ENCODE measurements around the gene HLA-DRB5.

Gene HLA-DRB5

DNA sequence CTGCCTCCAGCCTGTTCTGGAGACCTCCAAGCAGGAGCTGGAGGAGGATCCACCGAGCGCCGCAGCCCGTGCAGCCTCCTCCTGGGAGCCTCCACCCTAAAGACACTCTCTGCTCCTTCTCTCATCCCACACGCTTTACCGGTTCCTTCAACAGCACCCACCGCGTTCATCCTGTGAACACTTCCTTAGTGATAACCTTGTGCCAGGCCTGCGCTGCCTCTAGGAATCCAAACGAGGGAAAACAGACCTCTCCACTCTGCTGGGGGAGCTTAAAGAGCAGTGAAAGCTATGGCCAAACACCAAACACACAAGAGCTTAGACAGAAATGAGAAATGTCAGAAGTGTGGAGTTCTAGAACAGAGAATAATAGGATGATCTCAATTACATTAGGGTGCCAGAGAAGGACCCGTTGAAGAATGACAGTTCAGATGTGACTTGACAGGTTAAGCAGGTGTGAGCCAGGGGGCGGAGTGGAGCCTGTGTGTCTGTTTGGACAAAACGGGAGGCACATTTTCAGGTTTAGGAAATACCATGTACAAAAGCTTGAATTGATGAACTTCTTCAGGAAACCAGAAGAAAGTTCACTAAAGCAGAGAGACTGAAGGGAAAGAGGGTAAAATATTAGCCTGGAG, 28.5 kb upstream of the HLA-DRB5 start:
- no peaks in the 10 kb centered on the region for H3K36me3 ChIP-seq (ENCODE audit: control insufficient read depth, low read length)
- no peak overlapping the region for H3K4me2 ChIP-seq (ENCODE audit: low read length)
- no peaks in the 10 kb centered on the region for H4K20me1 ChIP-seq (ENCODE audit: control insufficient read depth, insufficient read depth, low read depth, low read length)
- TF ChIP-seq CTCF (IDR thresholded peaks at IDR 0.05; ENCODE audit: low read depth, low read length, poor library complexity, severe bottlenecking) = no peak
- no peak for TF ChIP-seq EZH2phosphoT487 (IDR thresholded peaks at IDR 0.05; ENCODE audit: borderline replicate concordance, low read length)
- no peaks in the 10 kb centered on the region for H3K9me3 ChIP-seq (ENCODE audit: control insufficient read depth, insufficient read depth, low read length)
- no peak overlapping the region for H3K4me3 ChIP-seq (ENCODE audit: low read length)
- no peaks in the 10 kb centered on the region for H3F3A ChIP-seq (ENCODE audit: control insufficient read depth, insufficient read depth)
- H3K9me2 ChIP-seq (replicated peaks; ENCODE audit: control insufficient read depth, low read length) = no peaks in the 10 kb centered on the region
- H3K4me1 ChIP-seq (ENCODE audit: control insufficient read depth, low read length) = peaks cover 15% of the 10 kb centered on the region
- no peaks in the 10 kb centered on the region for H3K79me2 ChIP-seq (ENCODE audit: control insufficient read depth, low read length)
- peaks cover 2% of the 10 kb centered on the region; the same call in 1 of the 2 replicates for H3K27me3 ChIP-seq (ENCODE audit: control insufficient read depth, low read length)
- H3K27ac ChIP-seq (ENCODE audit: low read depth, low read length) = no peak overlapping the region

GRCh38 chr6:32554116-32554965, 24.3 kb upstream of the HLA-DRB5 start:
- TF ChIP-seq CTCF (IDR thresholded peaks at IDR 0.05; ENCODE audit: low read depth, low read length, poor library complexity, severe bottlenecking) = no peak
- TF ChIP-seq EZH2phosphoT487 (IDR thresholded peaks at IDR 0.05; ENCODE audit: borderline replicate concordance, low read length) = no peak
- Histone ChIP-seq H3K9me2 (replicated peaks; ENCODE audit: control insufficient read depth, low read length) (no peaks in the 10 kb centered on the region), H3K4me2 (ENCODE audit: low read length) (peak overlapping the region; percentile 52), H3K4me3 (ENCODE audit: low read length) (no peak overlapping the region), H3K4me1 (ENCODE audit: control insufficient read depth, low read length) (peaks cover 22% of the 10 kb centered on the region), H3K27ac (ENCODE audit: low read depth, low read length) (0 out of 2 replicates have a peak overlapping the region, but pooled peaks have one; percentile 17), H3K27me3 (ENCODE audit: control insufficient read depth, low read length) (no peaks in the 10 kb centered on the region), H3K9me3 (ENCODE audit: control insufficient read depth, insufficient read depth, low read length) (no peaks in the 10 kb centered on the region), H4K20me1 (ENCODE audit: control insufficient read depth, insufficient read depth, low read depth, low read length) (no peaks in the 10 kb centered on the region), H3K79me2 (ENCODE audit: control insufficient read depth, low read length) (no peaks in the 10 kb centered on the region), H3F3A (ENCODE audit: control insufficient read depth, insufficient read depth) (no peaks in the 10 kb centered on the region), H3K36me3 (ENCODE audit: control insufficient read depth, low read length) (no peaks in the 10 kb centered on the region)

DNA sequence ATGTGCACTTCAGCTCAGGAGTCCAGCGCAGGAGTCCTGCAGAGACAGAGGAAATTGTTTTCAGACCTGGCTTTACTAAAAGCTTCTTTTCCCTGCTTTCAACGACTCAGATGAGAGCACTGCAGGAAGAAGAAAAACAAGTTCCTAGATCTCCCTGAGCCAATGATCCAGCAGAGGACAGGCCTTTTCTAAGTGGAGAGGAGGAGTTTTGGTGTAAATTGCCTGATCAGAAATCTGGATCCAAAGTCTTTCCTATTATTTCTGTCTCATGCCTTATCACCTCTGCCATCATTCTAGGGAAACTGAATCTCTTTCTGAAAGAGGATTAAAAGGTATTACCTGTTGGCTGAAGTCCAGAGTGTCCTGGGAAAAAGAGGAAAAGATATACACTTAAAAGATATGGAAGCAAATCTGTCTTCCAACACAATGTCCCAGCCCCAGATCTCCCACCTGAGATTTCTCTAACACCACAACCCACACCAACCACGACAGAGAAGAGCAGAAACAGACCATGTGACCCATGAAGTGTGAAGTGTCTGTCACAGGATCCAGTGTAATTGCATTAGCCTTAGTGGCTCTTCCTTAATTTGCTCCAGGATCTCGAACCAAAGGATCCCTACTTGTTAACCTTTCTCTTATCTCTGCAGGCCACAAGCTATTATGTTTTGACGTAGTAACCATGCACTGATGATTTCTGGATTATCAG, 23.1 kb upstream of the HLA-DRB5 start:
- Histone ChIP-seq H3K27me3 (ENCODE audit: control insufficient read depth, low read length) (no peaks in the 10 kb centered on the region), H3K4me3 (ENCODE audit: low read length) (no peak overlapping the region), H3K27ac (ENCODE audit: low read depth, low read length) (no peak overlapping the region), H3K9me3 (ENCODE audit: control insufficient read depth, insufficient read depth, low read length) (no peaks in the 10 kb centered on the region), H4K20me1 (ENCODE audit: control insufficient read depth, insufficient read depth, low read depth, low read length) (no peaks in the 10 kb centered on the region), H3K79me2 (ENCODE audit: control insufficient read depth, low read length) (no peaks in the 10 kb centered on the region), H3F3A (ENCODE audit: control insufficient read depth, insufficient read depth) (no peaks in the 10 kb centered on the region), H3K4me1 (ENCODE audit: control insufficient read depth, low read length) (peaks cover 22% of the 10 kb centered on the region), H3K4me2 (ENCODE audit: low read length) (peak overlapping the region; percentile 52), H3K9me2 (replicated peaks; ENCODE audit: control insufficient read depth, low read length) (no peaks in the 10 kb centered on the region), H3K36me3 (ENCODE audit: control insufficient read depth, low read length) (no peaks in the 10 kb centered on the region)
- TF ChIP-seq EZH2phosphoT487 (IDR thresholded peaks at IDR 0.05; ENCODE audit: borderline replicate concordance, low read length) (no peak), CTCF (IDR thresholded peaks at IDR 0.05; ENCODE audit: low read depth, low read length, poor library complexity, severe bottlenecking) (no peak)
